Left renal pelvis (tissue), 4 donors: ENCODE data around the gene APOBEC3F. TPM values are rescaled to one million over a fixed set of nuclear protein-coding genes. Genes with fewer than 3 reads are reported as not detected.
"Not testable (repeated sequence)": the region's sequence is repeated elsewhere in the genome, so short reads cannot be mapped to it uniquely, and the experiment has no call there.

ENCODE experiments used
- DNase-seq, 4 donors: peaks; one replicate each; pipeline ENCODE4 v3.0.0-alpha.2; 2013; ENCODE audit warnings: low read depth in 4 of 4, low spot score in 3 of 4
- polyA plus RNA-seq, 4 donors: library from polyadenylated mRNA; unstranded; fragments of 120-200 nt; gene quantifications; one replicate each; pipeline ENCODE4 v1.2.1, GENCODE V29; 2013; ENCODE audit not compliant: insufficient read length in 4 of 4

Gene APOBEC3F
- polyA plus RNA-seq, 4 donors = 6.7 to 9.0 (median 8.5) TPM

DNA sequence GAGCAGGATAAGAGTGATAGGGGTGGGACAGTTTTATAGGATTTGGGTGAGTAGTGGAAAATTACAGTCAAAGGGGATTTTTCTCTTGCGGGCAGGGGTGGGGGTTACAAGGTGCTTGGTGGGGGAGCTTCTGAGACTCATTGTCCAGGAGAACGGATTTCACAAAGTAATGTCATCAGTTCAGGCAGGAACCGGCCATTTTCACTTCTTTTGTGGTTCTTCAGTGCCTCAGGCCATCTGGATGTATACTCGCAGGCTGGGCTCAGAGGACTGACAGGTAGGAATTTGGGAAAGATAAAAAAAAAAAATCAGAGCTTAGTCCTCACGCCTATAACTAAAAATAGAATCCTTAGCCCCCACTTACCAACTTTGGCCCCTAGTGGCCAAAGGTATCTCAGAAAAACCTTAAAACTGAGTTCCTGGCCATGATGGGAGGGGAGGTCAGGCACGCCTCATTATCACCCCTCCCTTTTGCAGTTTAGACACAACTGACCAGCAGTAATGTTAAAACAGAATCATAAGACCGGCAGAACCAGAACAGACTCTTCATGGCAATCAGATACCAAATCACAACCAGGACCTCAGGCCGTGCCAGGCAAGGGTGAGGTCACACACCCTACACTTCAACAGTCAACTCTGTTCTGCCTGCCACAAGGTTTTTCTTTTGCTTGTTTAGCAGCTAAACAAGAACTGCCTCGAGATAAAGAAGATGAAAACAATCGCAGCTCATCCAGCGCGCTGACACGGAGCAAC, 27.5 kb downstream of the APOBEC3F start:
- no peak for DNase-seq

DNA sequence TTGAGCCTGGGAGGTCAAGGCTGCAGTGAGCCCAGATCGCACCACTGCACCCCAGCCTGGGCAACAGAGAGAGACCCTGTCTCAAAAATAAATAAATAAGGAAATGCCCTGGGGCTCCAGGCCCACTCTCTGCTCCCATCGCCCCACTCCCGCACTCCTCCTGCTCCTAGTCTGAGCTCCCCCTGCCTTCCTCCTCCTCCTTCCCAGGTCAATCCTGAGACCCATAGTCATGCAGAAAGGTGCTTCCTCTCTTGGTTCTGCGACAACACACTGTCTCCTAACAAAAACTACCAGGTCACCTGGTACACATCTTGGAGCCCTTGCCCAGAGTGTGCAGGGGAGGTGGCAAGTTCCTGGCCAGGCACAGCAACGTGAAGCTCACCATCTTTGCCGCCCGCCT, 29.5 kb downstream of the APOBEC3F start:
- no peak for DNase-seq

DNA sequence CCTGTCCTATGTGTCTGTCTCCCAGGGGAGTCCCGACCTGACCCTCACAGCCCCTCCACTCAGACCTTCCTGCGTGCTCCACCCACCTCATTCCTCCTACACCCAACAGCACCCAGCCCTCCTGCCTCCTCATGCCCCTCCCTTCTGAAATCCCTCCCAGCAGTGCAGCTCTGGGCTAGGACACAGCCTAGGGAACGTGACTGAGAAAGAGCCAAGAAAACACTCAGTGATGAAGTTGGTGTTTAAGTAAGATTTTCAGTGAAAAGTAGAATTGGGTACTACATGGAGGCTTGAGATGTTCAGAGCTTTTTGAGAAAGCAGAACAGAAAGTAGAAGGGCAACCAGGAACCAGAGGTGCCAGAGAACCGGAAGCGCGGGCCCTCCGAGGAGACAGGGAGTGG, 31.9 kb downstream of the APOBEC3F start:
- DNase-seq = not testable (repeated sequence)

DNA sequence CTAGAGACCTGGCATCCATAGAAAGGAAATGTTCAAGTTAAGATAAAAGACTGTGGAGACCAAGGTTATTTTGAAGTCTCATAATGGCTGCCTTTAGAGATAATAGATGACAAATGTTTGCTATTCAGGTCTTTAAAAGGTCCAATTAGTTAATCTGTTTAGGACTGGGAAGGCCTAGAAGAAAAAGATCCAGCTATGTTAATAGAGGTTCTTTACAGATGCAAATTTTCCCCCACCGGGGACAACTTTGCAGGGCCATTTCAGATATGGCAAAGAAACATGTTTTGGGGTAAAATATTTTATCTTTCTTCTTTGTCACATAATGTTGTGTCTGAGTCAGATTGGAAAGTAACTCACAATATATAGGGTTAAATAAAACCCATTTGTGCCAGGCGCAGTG, 33.3 kb downstream of the APOBEC3F start:
- DNase-seq = no peak

DNA sequence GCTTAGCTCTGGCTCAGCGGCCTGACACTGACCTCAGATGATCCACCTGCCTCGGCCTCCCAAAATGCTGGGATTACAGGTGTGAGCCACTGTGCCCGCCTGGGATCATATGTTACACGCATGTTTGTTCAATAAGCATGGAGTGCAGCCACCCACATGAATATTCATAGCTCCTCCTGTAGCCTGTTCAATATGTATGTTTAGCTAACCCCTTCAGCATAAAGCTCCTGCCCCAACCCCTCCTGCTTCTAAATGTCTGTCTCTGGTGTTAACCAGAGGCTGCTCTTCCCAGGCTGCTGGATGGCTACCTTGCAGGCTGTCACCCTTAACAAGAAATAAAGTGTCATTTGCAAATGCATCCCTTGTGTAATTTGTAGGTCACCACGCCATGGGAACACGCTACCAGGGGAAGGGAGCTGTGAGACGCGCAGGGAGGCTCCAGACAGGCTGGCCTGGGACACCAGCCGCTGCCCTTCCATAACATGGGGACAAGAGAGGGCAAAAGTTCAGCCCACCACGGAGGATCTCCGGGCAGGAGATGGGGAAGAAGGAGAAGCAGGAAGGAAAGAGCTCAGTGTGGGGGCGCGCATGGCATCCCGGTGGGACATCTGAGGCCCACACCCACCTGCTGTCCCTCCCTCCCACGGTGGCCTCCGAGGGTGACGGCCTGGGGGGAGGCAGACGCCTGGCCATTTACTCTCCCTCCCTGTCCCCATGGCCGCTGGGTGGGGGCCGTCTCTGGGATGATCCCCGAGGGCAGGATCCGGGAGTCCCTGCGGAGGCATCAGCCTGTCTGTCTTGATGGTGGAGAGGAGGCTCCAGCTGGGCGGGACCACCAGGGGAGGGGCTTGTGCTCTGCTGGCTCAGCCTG, 35.7 kb downstream of the APOBEC3F start:
- DNase-seq = not testable (repeated sequence)

DNA sequence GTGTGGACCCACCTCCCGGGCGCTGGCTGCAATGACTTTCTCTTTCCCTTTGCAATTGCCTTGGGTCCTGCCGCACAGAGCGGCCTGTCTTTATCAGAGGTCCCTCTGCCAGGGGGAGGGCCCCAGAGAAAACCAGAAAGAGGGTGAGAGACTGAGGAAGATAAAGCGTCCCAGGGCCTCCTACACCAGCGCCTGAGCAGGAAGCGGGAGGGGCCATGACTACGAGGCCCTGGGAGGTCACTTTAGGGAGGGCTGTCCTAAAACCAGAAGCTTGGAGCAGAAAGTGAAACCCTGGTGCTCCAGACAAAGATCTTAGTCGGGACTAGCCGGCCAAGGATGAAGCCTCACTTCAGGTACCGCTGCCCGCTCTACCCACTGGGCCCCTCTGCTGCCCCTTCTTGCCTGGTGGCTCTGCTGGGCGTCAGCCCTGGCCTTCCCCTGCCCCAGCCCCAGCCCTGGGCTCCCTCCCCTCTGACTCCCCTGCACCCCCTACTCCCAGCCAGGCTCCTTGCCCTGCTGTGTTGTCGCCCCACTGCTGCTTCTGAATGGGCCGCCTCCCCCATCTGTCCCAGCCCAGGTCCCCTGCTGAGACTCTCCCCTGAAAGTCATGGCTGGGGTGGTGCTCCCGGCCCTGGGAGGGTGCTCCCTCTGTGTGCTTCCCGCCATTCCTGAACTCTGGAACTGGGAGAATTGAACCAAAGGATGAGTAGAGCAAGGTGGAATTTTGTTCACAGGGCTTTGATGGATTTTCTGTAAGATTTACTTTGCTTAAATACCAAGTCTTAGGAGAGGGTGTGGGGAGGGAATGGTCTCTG, 36.6 kb downstream of the APOBEC3F start, which contains the start of gene APOBEC3G:
Gene APOBEC3G, plus strand, starts transcription at position 250 of the 815 bp plus-strand sequence. Its CDS starts 87 bp downstream, at position 337.
- DNase-seq = not testable (repeated sequence)

DNA sequence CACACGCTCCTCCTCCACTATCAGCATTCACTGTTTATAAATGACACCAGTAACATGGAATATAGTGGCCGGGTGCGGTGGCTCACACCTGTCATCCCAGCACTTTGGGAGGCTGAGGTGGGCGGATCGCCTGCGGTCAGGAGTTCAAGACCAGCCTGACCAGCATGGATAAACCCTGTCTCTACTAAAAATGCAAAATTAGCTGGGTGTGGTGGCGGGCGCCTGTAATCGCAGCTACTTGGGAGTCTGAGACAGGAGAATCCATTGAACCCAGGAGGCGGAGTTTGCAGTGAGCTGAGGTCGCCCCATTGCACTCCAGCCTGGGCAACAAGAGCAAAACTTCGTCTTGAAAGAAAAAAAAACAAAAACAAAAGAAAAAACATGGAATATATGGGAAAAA, 37.2 kb downstream of the APOBEC3F start:
- DNase-seq = not testable (repeated sequence)

DNA sequence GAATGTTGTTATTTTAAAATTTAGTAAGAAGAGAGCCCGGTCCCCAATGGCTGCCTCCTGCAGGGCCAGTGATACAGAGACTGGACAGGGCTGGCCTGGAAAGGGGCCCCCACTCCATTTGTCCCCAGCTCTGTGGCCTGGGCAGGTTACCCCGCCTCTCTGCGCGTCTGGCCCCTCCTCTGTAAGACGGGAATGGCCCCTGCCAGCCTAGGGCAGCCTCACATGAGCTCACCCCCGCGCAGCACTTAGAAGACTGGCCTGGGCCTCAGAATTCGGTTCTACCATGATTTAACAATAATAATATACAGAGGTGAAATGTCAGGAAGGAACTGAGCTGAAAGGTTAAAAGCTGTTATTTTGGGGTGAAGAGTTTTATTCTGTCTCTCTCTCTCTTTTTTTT, 37.7 kb downstream of the APOBEC3F start:
- no peak for DNase-seq

DNA sequence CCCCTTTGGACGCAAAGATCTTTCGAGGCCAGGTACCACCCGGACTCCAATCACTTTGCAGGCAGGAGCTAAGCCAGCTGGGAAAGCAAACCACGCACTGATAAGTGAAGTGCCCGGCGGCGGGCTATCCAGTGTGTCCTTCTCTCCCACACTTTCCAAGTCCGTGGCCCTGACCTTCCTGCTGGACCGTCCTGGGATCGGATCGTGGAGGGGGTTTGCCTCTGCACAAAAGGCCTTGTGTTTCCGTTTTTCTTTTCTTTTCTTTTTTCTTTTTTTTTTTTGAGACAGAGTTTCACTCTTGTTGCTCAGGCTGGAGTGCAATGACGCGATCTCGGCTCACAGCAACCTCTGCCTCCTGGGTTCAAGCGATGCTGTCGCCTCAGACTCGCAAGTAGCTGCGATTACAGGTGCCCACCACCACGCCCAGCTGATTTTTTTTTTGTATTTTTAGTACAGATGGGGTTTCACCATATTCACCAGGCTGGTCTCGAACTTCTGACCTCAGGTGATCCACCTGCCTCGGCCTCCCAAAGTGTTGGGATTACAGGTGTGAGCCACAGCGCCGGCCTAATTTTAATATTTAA, 38.5 kb downstream of the APOBEC3F start:
- not testable (repeated sequence) for DNase-seq

DNA sequence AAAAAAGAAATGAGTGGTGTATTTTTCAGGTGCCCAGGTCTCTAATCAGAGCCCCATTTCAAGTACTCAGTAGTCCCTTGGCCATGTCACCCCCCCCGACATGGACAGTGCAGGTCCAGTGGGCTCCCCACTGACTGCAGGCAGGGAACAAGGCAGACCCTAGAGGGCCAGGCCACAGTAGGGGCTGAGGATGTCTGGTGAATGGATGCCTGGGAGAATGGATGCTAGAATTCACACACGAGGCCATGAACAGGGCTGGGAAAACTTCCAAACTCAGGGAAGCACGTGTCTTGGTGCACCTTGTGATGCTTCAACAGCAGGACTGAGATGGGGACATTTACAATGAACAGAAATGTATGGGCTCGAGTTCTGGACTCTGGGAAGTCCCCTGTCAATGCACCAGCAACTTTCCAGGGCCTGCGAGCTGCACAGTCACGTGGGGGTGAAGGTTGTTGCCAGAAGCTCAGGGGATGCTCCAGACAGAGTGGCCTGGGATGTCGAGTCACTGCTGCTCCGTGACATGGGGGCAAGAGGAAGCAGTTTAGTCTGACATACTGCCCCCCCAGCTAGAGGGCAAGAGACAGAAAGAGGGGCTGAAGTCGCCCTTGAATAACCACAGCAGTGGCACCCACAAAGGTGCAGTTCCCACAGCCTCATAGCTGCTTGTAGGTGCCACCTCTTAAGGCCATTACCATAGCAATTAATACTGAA, 39.5 kb downstream of the APOBEC3F start:
- no peak for DNase-seq

DNA sequence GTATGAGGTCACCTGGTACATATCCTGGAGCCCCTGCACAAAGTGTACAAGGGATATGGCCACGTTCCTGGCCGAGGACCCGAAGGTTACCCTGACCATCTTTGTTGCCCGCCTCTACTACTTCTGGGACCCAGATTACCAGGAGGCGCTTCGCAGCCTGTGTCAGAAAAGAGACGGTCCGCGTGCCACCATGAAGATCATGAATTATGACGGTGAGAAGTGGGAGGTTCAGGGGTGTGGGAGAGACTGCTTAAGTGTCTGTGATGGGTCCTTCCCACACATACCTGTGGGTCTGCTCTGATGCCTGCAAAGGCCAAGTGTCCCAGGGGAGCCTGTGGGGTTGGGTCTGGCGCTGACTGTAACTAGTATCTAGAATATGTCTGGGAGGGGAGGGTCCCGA, 40.4 kb downstream of the APOBEC3F start:
- no peak for DNase-seq

DNA sequence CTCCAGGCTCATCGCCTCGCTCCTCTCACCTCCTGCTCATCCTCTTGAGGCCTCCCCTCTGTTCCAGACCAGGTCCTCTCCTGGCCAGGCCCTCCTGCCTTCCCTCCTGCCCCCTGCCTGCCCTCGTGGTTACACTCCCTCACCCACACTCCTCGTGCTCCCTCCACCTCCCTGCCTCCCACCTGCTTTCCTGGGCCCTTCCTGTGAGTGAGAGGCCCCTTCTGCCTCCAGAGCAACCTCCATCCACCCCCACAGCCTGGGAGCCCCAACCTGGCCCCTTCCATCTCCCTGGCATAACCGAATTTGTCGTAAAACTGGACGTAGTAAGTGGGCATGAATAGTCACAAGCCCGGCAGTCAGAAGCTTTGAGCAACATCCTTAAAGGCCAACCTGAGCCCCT, 40.9 kb downstream of the APOBEC3F start:
- DNase-seq = no peak

DNA sequence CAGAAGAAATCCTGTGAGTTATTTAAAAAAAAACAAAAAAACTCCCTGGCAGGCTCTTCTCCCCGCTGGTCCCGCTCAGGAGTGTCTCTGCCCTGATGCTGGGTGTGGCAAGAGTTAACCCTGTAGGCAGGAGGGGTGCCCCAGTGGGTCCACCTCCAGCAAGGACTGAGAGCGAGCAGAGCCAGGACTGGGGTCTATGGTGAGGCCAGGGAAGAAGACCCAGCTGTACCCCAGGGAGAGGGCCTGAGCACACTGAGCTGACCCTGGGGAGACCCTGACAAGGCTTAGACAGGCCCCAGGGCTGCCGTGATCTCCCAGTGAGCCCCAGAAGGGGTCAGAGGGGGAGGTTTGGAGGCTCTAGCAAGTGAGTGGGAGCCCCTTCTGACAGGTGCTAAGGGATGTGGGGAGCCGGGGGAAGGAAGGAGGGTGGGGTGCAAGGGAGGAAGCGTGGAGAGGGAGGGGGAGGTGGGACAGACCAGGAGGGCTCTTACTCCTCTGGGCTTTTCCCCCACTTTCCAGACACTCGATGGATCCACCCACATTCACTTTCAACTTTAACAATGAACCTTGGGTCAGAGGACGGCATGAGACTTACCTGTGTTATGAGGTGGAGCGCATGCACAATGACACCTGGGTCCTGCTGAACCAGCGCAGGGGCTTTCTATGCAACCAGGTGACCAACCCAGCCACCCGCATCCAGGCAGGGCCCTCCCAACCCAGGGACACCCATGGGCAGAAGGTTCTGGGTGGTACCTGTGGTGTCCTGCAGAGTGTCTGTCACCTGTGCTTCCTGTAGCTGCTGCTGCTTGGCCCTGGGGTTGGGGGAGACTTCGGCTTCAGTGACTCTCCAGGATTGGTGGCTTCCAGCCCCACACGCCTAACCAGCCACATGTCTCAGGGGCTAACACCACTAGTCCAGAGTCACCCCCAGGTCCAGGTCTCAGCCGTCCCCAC, 42.8 kb downstream of the APOBEC3F start:
- DNase-seq = no peak

DNA sequence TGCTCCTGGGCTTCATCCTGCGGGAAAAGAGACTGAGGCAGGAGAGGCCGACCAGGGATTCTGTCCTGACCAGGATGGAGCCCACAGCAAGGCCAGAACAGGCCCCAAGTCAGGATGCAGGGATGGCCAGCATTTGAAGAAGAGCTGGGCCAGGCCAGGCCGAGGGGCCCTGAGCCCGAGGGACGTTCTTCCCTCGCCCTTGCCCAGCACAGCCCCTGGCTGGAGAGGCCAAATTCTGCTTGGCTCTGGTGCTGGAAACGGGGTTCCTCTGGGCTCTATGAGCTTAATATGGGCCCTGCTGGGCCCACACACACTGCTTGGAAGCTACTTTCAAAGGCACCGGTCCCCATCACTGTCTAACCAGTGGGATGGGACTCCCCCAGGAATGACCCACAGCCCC, 44.0 kb downstream of the APOBEC3F start:
- DNase-seq = no peak

DNA sequence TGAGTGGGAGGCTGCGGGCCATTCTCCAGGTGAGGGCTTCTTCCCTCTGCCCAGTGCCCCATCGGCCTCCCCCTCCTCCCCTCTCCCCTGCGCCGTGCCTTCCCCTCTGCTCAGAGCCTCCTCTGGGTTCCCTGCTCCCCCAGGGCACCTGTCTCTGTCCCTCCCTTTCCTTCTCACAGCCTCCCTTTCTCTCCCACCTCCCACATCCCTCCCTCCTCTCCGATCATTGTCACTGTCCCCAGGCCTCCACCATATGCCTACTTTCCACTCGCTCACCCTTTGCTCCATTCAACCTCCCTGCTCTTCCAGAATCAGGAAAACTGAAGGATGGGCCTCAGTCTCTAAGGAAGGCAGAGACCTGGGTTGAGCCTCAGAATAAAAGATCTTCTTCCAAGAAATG, 46.4 kb downstream of the APOBEC3F start:
- DNase-seq = no peak

DNA sequence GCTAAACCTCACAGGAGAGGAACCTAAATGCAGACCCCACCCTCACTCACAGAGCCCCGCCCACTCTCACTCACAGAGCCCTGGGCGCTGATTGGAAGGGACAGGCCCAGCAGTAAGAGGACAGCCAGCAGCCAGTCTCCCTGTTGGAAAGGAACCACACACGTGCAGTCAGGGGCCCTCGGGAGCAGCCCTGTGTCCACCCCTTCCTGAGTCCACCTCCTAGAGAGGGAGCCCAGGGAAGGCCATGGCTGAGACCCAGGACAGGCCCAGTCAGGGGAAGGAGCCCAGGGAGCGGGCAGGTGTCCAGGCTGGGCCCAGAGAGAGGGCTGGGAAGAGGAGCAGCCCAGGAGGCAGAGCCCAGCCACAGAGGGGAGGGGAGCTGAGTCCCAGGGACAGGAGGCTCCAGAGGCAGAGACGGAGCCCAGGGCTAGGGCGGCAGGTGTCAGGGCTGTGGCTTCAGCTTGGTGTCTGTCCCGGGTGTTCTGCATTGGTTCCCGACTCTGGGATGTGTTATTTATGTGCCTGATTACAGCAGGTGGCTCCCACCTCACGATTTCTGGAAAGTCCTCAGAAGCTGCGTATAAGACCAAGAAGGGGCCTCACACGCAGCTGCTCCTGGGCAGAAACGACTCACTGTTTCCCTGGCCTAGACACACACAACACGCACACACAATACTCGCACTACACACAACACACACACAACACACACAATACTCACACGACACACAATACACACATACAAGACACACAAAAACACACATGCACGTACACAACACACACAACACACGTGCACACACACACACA, 47.4 kb downstream of the APOBEC3F start:
- DNase-seq = no peak

DNA sequence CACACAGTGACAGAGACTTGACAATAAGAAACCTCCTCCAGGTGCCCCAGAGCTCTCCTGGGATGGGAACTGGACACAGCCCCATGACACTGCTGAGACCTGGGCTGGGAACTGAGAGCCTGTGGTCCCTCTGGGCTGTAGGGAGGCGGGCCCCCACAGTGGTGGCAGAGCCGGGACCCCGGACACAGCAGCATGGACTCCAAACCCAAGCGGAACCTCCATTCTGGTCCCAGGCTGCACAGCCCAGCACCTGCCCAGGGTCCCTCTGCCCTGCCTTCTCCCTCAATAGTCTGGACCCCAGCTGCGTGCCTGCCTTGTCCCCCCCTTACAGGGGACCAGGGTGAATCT, 48.0 kb downstream of the APOBEC3F start:
- DNase-seq = no peak

DNA sequence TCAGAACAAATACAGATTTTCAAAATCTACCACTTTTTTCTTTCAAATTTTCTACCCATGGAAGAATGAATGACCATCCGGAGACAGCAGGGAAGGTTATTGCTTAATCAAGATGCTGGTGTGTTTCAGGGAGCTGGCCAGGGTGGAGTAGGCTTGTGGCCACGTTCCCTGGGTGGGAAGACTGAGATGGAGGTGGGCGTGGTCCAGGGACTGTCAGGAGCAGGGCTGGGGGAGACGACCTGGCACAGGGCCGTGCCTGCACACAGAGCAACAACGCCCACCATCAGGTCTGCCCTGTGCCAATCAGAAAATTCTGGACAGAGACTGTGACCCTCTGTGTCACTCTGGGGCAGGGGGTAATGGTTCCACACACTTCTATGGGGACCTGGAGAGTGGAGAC, 49.3 kb downstream of the APOBEC3F start:
- no peak for DNase-seq
